ENCODE results near the gene BBC3.

The BBC3 gene

DNA sequence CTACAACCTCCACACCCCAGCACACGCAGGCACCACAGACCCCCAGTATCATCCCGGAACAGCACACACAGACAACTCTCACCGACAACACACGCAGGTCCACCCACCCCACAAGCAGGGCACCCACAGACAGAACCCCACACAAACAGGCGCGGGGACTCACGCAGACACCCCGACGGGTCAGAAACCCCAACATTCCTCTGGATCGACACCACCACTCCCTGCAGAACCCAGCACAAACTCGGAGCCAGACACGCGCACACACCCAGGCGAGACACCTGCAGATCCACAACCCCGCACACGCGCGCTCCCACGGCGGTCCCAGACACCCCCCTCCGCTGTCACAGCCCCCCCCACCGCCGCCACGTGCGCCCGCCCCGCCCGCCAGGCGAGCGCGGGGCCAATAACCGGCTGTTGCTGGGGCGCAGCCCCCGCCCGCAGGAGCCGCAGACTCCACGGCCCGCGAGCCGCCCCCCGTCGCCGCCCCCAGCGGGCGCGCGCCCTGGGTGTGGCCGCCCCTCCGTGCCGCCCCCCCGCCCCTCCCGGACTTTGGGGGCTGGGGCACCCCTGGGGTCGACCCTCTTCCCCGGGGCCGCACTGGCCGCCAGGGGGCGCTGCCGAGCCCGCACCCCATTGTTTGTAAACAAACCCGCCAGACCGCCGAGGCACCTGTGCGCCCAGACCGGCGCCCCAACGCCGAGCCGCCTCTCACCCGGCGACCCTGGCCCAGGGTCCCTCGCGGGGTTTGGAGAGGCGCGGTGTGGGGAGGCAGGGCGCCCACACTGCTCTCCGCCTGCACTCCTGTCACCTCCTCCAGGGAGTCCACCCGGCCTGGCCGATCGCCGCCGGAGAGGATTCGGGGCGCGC lies 712 bp downstream of the BBC3 start:
- peak; percentile 57 to 81 (median 64) for DNase-seq

DNA sequence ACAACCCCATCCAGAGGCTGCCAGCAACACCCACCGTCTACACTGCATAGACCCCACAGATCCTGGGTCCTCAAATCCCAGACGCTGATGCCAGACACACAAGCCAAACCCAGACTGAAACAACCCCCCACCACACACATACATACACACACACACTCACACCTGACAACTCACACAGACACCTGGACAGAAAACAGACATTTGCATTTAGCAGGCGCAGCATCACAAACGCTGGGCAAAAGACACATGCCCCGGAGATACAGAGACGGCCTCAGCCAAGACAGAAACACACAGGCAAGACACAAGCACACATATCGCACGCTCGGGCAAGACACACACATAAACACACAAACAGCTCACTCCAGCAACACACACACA lies 1.3 kb downstream of the BBC3 start:
- no peak for DNase-seq

DNA sequence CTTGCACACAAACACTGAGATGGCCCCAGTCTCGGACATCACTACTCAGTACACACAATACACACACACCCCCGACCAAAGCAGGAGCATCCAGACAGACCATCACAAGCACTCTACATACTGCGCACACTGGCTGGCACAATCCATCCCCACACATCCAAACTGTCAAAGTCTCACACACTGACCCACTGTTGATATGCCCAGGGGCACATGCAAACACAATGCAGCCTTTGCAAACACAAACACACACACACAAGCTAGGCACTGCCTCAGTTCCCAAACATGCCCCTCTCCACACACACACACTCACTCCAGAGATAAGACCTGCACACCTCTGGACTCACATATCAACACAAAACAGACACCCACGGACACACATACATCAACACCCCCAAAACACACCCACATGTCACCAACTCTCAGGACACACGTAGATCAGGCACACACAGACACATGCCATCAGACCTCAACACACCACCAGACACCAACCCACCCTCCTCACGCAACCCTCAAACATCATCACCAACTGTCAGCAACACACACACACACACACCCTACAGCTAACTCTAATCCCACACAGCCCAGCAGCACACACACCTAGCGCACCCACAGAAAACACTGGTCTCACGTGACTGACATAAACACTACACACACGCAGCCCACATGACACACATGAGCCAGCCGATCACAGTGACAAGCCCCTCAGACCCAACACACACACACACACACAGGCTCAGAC lies 1.9 kb downstream of the BBC3 start:
- peak in 2 of 3 donors; percentile 22 to 37 for DNase-seq

DNA sequence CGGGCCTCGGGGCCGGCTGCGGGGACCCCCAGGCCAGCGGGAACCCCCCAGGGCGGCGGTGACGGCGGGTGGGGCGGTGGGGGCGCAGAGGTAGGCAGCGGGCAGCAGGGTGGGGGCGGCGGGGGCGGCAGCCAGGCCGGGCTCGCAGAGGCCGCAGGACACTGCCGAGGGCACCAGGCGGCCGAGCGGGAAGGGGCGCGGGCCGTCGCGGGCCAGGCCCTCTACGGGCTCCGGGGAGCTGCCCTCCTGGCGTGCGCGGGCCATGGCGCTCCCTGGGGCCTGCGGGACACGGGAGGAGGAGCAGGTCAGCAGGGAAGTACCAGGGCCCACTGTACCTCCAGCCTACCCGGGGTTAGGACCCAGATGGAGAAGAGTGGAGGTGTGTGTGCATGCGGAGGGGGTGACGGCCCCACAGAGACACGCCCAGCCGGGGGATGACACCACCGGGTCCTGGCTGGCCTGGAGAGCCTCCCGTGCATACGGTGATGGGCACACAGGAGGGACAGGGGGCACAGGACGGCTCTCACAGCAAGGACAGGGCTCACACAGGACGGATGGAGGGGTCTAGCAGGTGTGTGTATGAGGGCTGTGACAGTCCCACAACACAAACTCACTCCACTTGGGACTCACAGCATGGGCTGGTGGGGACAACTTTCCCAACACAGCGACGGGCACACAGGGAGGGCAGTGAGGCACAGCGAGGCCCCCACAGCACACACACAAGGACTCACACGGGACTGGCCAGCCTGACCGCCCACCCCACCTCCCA lies 2.6 kb downstream of the BBC3 start:
- peak in 1 of 3 donors; percentile 47 for DNase-seq

DNA sequence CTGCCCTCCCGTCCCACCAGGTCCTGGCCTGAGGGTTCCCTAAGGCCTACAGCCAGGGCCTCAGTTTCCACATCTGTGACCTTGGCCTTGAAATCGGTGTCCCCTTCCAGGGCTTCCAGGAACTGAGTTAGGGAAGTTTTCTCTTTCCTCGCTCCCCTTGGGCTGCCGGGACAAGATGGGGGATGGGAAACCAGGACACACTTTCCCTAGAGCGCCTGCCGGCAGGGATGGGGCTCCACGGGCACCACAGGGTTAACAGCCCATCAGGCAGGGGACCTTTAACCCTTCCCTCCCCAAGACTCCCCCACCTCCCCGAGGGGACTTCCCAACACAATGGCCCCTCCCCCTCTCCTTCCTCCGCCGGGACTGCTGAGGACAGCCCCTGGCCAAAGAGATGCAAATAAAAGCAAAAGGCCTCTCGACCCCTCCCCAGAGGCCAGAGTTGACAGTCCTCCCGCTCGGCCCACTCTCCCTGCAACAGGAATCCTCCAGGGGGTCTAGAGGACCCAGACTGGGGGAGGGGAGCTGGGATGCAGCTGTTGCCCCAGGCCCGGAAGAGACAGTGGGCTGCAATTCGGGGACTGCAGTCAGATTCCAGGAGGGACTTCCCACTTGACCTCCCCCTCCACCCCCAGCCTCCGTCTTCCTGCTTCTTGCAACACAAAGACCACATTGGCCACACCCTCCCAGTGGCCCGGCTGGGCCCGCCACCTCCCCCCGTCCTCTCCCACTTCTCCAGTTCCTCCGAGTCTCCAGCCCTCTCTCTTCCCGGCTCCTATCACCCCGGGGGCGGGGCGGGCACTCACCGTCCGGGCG lies 3.4 kb downstream of the BBC3 start:
- DNase-seq, result peak; percentile 93 to 97 (median 93)

DNA sequence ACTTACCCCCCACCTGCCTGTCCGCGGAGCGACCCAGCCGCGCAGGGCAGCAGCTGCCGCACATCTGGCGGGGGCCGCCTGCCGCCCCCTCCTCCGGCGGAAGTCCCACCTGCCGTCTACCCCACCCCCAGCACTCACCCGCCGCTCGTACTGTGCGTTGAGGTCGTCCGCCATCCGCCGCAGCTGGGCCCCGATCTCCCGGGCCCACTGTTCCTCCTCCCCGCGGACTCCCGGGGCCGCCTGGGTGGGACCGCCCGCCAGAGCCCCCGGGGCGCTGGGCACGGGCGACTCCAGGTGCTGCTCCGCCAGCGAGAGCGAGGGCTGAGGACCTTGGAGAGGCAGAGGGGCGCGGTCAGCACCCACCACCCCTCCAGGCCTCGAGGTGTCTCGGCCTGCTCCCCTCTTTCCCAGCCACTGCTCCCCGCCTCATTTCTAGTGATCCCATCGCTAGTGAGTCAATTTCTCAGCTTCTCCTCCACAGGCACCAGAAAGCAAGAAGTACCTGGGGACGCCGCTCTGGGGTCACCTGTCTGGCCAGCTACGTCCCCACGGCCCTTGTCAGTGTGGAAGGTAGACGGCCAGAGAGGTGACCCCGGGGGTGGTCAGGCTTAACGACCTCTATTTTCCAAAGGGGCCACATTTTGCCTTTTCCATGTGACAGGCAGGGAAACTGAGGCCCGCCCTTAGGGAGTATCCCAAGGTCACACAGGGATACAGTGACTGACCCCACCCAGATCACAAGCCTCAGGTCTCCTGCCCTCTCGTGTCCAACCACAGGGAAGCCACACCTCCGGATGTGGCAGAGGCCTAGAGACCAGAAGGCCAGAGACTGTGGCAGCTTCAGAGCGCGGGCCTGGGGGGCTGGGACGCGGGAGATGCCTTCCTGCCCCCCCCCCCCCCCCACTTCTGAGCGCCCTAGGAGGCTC lies 4.3 kb downstream of the BBC3 start:
- peak; percentile 84 to 90 (median 84) for DNase-seq

DNA sequence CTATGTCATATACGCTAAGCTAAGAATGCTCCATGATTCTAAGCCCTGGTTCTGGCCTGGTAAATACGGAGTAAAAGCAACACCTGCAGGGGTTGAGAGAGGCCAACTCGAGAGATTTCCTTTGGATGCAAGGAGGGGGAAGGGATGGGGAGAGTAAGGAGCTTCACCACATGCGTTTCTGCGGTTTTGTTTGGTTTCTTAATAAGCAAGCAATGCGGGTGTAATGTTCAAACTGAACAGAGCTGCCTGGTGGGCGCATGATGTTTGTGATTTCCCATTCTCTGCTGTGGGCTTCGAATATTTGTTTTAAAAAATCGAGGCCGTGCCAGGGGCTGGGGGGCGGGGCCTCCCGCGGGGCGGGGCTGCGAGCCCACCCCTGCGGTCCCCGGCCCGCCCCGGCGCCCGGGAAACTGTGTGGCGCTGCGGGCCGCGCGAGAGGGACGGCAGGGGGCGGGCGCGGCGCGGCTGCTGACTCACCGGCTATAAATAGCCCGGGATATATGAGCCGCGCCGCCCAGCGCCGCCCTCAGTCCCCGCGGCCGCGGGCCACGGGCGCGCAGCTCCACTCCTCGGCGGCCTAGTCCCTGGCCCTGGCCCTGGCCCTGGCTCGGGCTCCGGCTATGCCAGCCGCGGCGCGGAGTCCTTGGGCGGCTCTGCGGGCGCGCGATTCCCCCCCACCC lies 5.1 kb downstream of the BBC3 start:
- peak; percentile 88 to 96 (median 95) for DNase-seq

DNA sequence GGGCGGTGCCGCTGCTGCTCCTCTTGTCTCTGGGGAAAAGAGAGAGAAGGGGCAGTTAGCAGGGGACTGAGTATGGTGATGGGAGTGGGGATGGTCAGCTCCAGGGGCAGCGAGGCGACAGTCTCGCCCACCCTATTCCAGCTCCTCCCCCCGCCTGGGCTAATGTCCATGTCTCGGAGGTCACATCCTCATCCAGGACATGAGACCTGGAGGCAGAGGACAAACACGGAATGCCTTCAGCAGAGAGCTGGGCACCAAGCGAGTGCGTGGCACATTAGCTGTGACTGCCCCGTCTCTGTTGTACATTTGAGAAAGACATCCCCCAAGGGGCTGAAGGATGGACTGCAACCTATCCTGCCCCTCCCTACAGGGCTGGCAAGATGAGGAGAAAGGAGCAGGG lies 9.1 kb downstream of the BBC3 start:
- no peak for DNase-seq

DNA sequence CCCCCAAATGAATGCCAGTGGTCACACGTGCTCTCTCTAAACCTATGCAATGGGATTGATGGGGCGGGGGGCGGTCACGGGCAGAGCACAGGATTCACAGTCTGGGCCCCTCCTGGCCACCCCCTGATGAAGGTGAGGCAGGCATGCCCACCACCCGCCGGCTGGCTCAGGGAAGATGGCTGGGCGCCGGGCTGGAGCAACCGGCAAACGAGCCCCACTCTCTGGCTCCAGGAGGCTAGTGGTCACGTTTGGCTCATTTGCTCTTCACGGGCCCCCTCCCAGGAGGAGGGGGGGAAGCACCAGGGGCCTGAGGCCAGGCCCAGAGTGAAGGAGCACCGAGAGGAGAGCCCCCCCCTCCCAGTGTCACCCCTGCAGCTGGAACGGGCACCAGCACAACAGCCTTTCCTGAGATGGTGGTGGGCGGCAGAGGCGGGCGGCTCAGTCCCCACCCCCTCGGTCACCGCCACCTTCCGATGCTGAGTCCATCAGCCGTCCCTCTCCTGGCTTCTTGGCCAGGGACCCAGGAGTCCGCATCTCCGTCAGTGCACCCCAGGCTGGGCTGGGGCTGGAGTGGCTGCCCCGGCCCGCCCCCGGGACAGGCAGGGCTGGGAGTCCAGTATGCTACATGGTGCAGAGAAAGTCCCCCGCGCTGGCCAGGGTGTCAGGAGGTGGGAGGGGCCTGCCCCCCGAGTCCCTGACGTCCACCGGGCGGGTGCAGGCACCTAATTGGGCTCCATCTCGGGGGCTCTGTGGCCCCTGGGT lies 9.7 kb downstream of the BBC3 start:
- no peak for DNase-seq

DNA sequence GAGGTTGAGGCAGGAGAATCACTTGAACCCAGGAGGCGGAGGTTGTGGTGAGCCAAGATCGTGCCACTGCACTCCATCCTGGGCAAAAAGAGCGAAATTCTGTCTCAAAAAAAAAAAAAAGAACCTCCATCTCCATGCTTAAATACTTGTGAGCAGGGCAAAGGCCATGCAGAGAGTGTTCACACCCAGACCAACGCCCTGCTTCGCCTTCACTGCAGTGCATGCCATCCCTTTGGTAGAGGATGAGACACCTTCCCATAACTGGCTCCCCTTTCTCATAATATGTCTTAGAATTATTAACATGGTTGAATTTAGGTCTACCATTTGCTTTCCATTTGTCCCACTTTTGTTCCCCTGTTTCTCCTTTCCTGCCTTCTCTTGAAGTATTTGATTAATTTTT lies 15.4 kb downstream of the BBC3 start:
- DNase-seq, result no peak

DNA sequence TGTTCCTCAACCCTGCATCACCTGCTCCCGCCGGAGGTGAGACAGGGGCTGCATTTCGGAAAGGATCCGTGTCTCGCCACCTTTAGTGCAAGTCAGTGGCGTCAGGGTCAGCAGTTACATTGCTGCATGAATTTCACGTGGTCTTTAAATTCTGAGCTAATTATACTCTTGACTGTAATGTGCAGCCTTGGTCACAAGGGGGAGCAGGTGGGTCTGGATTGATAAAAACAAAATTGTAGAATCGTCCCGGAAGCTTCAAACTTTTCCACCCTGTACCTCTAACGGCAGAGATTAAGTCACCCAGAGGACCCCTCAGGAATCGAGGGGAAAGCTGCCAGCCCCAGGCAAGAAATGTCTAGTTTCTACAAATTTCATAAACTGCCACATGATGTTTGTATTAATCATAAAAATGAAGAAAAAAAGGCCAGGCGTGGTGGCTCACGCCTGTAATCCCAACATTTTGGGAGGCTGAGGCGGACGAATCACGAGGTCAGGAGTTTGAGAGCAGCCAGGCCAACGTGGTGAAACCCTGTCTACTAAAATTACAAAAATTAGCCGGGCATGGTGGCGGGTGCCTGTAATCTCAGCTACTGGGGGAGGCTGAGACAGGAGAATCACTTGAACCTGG lies 20.2 kb downstream of the BBC3 start:
- DNase-seq, result peak; percentile 90 to 92 (median 91)

DNA sequence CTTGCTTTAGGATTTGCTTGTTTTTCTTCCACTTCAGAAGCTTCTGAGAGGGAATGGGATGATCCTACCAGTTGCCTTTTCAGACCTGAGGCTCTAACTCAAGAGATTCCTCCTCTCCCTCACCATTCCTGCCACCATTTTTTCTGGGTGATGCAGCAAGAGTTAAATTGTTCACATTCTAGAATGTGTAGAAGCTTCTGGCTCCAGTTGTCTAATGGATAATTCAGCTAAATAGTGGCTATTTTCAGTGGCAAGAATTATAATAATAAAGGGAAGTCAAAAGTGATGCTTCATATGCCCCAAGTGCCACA lies 20.9 kb downstream of the BBC3 start:
- no peak for DNase-seq

DNA sequence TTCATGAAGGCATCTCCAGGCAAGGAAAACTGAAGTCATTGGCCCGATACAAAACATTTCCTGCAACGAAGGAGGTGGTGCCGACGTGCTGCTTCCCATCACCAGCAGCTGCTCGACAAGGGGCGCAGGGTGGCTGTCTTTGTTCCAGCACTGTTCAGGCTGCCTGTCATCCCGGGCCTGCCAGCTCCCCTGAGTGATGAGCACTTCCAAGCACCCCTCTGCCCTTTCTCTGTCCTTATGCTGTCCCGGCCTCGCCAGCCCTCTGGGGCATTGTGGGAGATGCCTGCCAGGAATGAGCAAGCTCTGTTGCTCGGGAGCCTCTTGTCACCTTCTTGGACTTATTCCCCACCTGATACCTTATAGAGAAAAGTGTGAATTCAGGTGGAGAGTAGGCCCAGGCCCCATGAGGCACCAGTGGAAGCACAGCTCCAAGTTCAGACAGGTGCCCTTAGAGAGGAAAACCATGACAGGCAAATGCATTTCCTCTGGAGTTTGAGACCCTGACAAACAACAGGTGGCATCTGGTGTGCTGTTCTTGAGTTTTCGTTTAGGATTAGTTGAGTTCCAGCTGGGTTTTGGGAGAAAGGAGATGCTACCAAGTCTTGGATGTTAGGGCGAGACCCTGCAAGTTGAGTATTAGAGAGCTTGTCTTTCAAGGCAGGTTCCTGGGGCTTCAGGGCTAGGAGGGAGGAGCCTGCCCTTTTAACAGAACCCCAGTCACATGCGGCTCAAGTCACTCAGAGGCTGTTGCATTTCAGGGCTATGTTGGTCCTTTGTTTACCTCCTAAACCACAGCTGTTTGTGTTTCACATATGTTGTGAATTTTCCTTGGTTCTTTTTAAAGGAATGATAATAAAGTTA lies 21.4 kb downstream of the BBC3 start:
- DNase-seq, result no peak

DNA sequence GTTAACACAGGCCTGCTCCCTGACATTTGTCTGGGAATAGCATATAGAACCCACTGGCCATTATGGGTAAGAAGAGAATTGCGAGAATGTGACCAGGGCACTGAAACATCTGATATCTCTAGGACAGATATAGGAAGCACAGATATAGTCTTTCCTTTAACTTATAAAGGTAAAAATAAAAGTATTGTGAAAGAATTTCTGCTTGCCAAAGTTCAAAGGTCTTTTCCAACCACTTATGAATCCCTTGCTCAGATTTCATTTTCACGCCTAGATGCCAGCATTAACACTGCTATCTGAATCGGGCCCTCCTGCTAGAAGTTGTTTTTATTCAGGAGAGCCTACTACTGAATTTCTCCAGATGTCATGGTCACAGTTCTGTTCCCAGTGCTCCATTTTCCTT lies 27.7 kb downstream of the BBC3 start:
- DNase-seq, result no peak

DNA sequence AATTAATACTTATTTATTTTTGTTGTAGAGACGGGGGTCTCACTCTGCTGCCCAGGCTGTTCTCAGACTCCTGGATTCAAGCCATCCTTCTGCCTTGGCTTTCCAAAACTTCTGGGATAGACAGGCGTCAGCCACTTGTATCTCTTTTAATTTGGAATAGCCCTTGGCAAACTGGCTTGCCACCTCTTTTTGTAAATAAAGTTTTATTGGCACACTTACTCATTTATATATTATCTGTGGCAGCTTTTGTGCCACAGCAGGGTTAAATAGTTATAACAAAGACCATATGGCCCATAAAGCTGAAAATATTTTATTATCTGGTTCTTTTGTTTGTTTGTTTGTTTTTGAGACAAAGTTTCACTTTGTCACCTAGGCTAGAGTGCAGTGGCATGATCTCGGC lies 30.5 kb downstream of the BBC3 start:
- DNase-seq, result no peak

DNA sequence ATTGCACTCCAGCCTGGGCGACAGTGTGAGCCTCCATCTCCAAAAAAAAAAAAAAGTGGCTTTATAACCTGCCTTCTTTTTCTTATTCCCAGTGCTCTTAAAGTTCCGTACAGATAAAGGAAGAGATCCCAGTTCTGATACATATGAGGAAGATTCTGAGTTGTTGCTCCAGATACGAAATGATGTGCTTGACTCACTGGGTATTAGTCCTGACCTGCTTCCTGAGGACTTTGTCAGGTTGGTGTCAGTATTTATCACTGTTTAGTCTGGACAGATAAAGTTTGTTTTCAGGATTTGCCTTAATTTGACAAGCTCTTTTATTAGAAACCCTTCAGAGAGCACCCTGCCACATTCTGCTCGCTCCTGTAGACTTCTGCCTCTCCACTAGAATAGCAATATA lies 33.9 kb downstream of the BBC3 start:
- DNase-seq, result no peak

DNA sequence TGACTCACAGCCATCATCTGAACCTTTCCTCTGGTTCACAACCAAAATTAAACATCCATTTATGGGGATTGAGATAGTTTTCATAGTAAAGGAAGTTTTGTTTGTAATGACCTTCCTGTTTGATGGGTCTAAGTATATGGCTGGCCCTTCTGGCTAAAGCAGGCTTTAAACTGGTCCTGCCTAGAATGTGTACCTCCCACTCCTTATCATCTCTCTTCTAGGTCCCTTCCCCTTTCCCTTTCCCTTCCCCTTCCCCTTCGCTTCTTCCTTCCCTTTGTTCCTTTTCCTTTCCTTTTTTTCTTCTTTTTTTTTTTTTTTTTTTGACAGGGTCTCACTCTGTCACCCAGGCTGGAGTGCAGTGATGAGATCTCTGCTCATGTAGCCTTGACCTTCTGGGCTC lies 35.6 kb downstream of the BBC3 start:
- DNase-seq, result no peak

DNA sequence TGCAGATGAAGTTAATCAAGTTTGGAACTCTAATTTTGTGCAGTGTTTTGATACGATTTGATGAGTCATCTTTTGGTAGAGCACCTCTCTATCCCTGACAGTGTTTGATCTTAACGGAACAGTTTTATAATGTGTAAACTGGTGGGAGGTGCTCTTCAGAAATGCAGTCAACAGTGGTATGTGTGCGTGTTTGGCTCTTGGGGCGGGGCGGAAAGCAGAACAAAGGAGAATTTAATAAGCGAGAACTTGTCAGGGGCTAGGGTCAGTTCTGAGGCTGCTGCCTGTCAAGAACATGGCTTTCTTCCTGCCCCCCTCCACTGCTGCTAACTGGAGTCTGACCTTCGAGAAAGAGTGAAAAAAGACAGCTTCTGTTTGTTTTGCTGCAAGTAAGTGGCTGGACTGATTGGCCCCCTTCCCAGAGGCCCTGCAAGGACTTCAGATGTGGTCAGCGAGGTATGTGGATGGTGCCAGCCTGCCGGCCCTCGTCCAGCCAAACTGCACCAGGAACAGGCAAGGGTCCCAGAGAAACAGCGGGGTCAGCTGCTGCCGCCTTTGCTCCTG lies 40.8 kb downstream of the BBC3 start:
- DNase-seq, result no peak

Measured in suppressor macrophage treated with lipopolysaccharide for 1 hour (primary cell).